Suppressor macrophage treated with lipopolysaccharide for 4 hours (primary cell): ENCODE measurements around the gene NOG.

Experiments
- DNase-seq: peaks from one replicate; pipeline ENCODE4 v3.0.0-alpha.2; 2020

NOG gene

GRCh38 chr17:56597495-56597990 is 4.0 kb downstream of the NOG start:
- DNase-seq = no peak

GRCh38 chr17:56598466-56598865 is 5.0 kb downstream of the NOG start:
- DNase-seq = no peak

- no peak for DNase-seq
Observed at GRCh38 chr17:56599088-56599487, 5.6 kb downstream of the NOG start.

- DNase-seq = no peak
Observed at GRCh38 chr17:56599566-56599965, 6.1 kb downstream of the NOG start.

DNA sequence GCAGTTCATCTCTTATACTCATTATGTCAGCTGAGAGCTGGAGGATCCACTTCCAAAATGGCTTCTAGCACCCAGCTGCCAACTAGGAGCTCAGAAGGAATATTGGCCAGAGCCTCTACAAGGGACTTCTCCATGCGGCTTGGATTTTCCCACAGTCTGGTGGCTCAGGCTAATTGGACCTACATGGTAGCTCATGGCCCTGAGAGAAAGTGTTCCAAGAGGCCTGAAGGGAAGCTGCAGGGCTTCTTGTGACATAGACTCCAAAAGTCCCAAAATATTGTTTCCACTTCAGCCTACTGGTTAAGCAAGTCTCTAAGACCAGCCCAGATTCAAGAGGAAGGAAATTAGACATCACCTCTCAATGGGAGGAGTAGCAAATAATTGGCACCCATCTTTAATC is 6.8 kb downstream of the NOG start:
- no peak for DNase-seq

DNA sequence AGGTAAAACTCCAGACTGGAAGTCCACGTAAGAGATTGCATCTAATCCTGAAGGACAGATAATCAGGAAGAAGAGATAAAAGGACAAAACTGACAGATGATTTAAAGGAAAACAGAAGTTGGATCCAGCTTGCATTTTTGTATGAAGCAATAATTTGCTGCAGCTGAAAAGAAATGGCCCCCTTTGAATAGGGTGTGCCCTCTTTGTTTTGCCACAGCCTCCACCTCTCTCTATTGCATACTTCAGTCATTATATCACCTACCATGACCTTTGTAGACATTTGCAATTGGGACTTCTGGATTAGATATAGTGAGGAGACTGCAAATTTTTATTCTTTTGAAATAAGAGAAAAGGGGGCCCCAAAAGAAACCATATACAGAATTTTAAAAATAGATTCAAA is 8.1 kb downstream of the NOG start:
- DNase-seq = no peak

- DNase-seq = no peak
Observed at GRCh38 chr17:56602292-56603130, 9.0 kb downstream of the NOG start.

DNA sequence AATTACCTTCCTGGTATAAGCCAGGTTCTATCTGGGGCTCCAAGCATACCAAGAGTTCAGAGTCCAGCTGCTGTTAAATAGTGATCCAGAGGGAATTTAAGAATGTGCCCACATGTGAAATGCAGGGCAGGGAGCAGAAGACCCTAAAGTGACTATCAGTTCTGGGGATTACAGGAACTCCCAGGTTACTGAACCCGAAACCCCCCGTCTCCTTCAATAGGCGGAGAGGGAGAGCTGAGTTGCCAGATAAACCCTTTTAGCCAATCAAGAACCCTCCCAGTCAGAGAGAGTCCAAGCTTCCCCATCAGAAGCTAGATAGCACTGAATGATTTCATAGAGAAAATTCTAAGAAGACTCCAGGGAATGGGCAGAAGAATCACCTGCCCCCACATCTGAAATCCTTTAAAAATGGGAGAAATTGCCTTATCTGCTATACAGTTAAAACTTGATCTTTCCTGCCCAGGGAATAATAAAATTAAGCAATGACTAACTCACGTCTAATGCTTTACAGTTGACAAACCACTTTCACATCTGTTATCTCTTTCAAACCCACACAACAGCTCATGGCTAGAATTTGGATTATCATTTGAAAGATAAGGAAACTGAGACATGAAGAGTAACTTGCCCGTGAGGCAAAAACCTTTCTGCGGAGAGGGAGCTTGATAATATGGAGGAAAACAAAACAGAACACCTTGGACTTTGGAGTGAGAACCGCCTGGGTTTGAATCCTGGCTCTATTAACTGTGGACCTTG is 10.2 kb downstream of the NOG start:
- DNase-seq = no peak

GRCh38 chr17:56604691-56605290 is 11.3 kb downstream of the NOG start:
- no peak for DNase-seq

DNA sequence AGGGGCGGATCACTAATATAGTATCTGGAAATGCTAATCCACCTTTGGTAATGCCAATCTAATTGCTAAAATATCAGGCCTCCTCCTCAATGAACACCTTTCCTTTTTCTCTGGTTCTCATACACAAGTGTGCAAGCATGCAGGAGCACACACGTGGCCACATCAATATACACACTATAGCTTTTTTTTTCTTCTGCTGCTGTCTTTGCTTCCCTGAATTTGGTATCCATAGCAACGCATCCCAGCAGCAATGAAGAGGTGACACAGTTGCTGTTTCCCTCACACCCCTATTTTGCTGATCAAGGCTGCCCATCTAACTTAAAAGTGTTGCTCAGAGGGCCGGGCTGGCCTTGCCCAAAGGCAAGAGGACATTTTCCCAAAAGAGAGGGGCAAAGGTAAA is 15.4 kb downstream of the NOG start:
- DNase-seq = no peak

DNA sequence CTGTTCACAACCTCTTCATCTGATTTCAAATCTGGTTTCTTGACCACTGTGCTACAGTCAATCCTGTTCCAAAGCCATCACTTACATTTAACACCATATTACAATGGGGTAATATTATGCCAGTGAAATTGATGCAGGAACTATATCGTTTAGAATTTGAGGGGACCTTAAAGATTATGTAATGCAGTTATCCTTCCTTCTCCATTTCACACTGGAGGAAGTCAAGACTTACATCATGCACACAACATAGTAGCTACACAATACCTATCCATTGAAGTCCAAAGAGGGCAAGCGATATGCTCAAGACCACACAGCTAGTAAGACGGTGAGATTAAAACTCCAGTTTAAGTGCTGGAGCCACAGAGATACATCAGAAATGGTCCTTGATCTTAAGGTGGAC is 16.8 kb downstream of the NOG start:
- DNase-seq = no peak

- no peak for DNase-seq
Observed at GRCh38 chr17:56613131-56613530, 19.6 kb downstream of the NOG start.

DNA sequence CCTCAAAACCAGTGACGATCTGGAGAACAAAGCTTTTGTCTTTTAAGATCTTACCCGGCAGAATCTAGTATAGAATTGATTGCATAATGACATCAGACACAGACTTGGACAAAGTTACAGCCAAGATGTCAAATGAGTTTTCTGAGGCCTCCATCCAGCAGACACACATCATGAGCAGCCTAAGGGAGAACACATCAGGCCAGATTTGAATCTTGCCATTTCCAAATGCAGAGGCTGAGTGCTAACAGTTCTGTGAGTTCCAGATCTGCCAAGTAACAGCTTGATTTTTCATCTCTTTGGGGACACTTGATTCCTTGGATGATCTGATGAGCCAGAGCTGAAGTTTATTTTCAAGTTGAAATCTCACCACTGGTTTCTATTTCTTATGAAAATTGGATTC is 21.0 kb downstream of the NOG start:
- DNase-seq = no peak

DNA sequence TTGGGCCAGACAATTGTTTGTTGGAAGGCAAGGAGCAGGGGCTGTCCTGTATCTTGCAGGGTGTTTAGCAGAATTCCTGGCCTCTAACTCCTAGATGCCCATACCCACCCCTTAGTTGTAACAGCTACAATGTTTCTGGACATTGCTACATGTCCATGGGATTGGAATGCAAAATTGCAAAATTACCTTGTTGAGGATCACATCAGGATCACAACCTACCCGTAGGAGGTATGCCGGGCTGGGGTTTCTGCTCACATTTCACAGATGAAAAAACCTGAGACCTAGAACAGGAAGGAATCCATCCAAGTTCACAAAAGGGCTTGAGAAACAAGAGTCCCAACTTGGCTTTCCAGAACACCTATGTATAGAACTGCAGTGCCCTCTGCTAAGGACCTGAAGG is 22.7 kb downstream of the NOG start:
- DNase-seq = no peak

- DNase-seq = no peak
Observed at GRCh38 chr17:56623383-56623782, 29.9 kb downstream of the NOG start.

GRCh38 chr17:56624309-56624708 is 30.8 kb downstream of the NOG start:
- DNase-seq = peak; percentile 44

- DNase-seq = no peak
Observed at GRCh38 chr17:56624912-56625311, 31.4 kb downstream of the NOG start.

- DNase-seq = no peak
Observed at GRCh38 chr17:56629531-56630075, 36.1 kb downstream of the NOG start.

GRCh38 chr17:56630202-56630601 is 36.7 kb downstream of the NOG start:
- DNase-seq = no peak

DNA sequence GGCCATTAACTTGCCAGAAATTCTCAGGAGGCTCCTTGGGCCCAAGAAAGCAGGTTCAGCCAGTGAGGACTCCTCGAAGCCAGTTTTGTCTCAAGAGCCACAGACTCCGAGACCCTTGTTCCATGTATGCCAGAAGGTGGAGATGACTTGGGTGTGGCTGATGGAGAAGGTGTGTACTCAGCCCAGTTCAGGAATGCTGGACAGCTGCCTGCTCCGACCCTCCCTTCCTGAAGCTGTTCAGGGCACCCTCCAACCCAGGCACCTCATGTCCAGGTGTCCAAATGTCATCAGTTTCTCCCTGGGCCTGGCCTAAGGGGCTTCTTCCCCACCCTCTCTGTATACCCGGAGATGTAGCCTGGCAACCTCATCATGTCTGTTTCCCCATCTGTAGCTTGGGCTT is 40.2 kb downstream of the NOG start:
- DNase-seq = no peak

DNA sequence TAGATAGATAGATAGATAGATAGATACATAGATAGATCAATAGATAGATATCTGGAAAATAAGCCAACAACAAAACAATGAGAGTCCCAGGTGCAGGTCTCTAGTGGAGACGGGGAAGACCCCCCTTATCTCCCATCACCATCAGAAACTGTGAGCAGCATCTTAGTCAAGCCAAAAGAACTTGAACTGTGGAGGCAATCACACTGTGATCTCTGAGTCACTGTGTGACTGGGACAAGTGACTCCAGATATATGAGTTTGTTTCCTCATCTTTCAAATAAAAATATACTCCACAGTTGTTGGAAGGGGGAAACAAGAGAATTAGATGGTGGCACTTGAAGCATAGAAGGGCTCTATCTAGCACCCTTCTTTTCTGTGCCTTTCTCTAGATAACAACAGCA is 42.1 kb downstream of the NOG start:
- DNase-seq = no peak

GRCh38 chr17:56636265-56636664 is 42.8 kb downstream of the NOG start:
- DNase-seq = no peak

GRCh38 chr17:56637254-56637653 is 43.8 kb downstream of the NOG start:
- no peak for DNase-seq
